K562 (cell line): ENCODE data around the gene TANK. TPM values are rescaled to one million over a fixed set of nuclear protein-coding genes. Genes with fewer than 3 reads are reported as not detected.
A peak's percentile ranks its signal among the peaks of the same experiment; 100 is the strongest.

Source experiments
- ATAC-seq: fragments of 200-7000 bp; cut with Tn5 transposase; 3 replicates; pipeline ENCODE4 v1.9.1; 2020; ENCODE audit warnings: moderate library complexity
- BruUV-seq: library from RNA; stranded (reverse); fragments of 400-500 nt; replicated peaks from 2 replicates; lab custom pipeline; 2021; lab: Mats Ljungman, UMichigan
- CTCF ChIA-PET: fragments of 300-600 bp; formaldehyde crosslinking; extraction: SDS; loops from one replicate; lab custom pipeline; 2021; ENCODE audit warnings: low intra/inter-chr PET ratio; lab: Yijun Ruan, JAX
- POLR2A ChIA-PET: fragments of 300-600, 350-650 bp; sonication (Branson Sonifier 250); formaldehyde crosslinking; extraction: SDS; loops from one replicate; lab custom pipeline; 2021; ENCODE audit warnings: antibody characterized with exemption, inconsistent platforms; lab: Yijun Ruan, JAX
- DNase-seq, 4 experiments: peaks; one replicate each; pipeline versions ENCODE4 v3.0.0 to v3.0.0-alpha.2; 2011 to 2018; ENCODE audit warnings: low spot score in 3 of 4, mixed read lengths in 3 of 4; ENCODE audit errors: extremely low read depth in 1 of 4
- FAIRE-seq: peaks from 2 replicates; lab custom pipeline; 2011; peaks lifted over from hg19 to GRCh38; lab: Jason Lieb, UNC
- H2AFZ ChIP-seq: 2 replicates; pipeline ENCODE4 v1.6.0; 2011; ENCODE audit warnings: low read depth, low read length, control low read depth, inconsistent platforms
- H3K27ac ChIP-seq: fragments of 200-600 bp; 3 replicates; pipeline ENCODE4 v1.8.0; 2011; ENCODE audit warnings: low read depth, mild to moderate bottlenecking, control low read depth, inconsistent platforms, low read length, moderate library complexity, mixed read lengths; ENCODE audit errors: extremely low read depth
- H3K27me3 ChIP-seq, 2 experiments: fragments of 300-600 bp in 1 of 2; 2 replicates in 1 of 2; 3 replicates in 1 of 2; pipeline versions ENCODE4 v1.6.0 to v1.8.0; 2011; ENCODE audit warnings: inconsistent platforms in 2 of 2, low read length in 2 of 2, mild to moderate bottlenecking in 1 of 2, mixed read lengths in 1 of 2, moderate library complexity in 1 of 2; ENCODE audit not compliant: control insufficient read depth in 2 of 2, insufficient read depth in 2 of 2
- H3K36me3 ChIP-seq: fragments of 300-600 bp; 3 replicates; pipeline ENCODE4 v1.8.0; 2011; ENCODE audit warnings: mild to moderate bottlenecking, low read length, inconsistent platforms; ENCODE audit not compliant: control insufficient read depth, insufficient read depth
- H3K4me1 ChIP-seq, 2 experiments: fragments of 200-600 bp in 1 of 2; replicated peaks in 1 of 2; 2 replicates in 1 of 2; 3 replicates in 1 of 2; pipeline versions ENCODE4 v1.5.1 to v1.8.0; 2011; ENCODE audit warnings: inconsistent platforms in 2 of 2, low read length in 2 of 2, mild to moderate bottlenecking in 1 of 2, mixed read lengths in 1 of 2, moderate library complexity in 1 of 2; ENCODE audit not compliant: control insufficient read depth in 2 of 2, insufficient read depth in 2 of 2
- H3K4me2 ChIP-seq: 2 replicates; pipeline ENCODE4 v1.6.1; 2011; ENCODE audit warnings: low read length, control low read depth, inconsistent platforms, mixed read lengths; ENCODE audit not compliant: insufficient read depth
- H3K4me3 ChIP-seq: fragments of 200-600 bp; sonication (generic), shearing (Covaris generic); 2 replicates; pipeline ENCODE4 v1.5.1; 2016; ENCODE audit warnings: control low read depth, inconsistent platforms
- H3K79me2 ChIP-seq: fragments of 200-600 bp; 3 replicates; pipeline ENCODE4 v1.8.0; 2011; ENCODE audit warnings: low read length, inconsistent platforms; ENCODE audit not compliant: control insufficient read depth, insufficient read depth
- H3K9ac ChIP-seq, 2 experiments: 2 replicates each; pipeline versions ENCODE4 v1.6.0 to v1.6.1; 2011; ENCODE audit warnings: low read depth in 2 of 2, low read length in 2 of 2, control low read depth in 1 of 2, inconsistent platforms in 1 of 2, mild to moderate bottlenecking in 1 of 2, mixed read lengths in 1 of 2; ENCODE audit not compliant: insufficient read depth in 1 of 2
- H3K9me1 ChIP-seq: one replicate; pipeline ENCODE4 v1.6.0; 2011; ENCODE audit warnings: inconsistent platforms, mild to moderate bottlenecking, low read length, moderate library complexity; ENCODE audit not compliant: control insufficient read depth, insufficient read depth
- H3K9me3 ChIP-seq: replicated peaks from 2 replicates; pipeline ENCODE4 v1.5.1; 2011; ENCODE audit warnings: low read depth, low read length, inconsistent platforms; ENCODE audit not compliant: control insufficient read depth, insufficient read depth
- H4K20me1 ChIP-seq: replicated peaks from 2 replicates; pipeline ENCODE4 v1.6.1; 2011; ENCODE audit warnings: low read length, inconsistent platforms, mixed read lengths; ENCODE audit not compliant: control insufficient read depth, insufficient read depth
- EGR1 ChIP-seq: fragments of 450-650 bp; conservative IDR thresholded peaks from 2 replicates; pipeline ENCODE4 v1.6.1; 2017; ENCODE audit warnings: mild to moderate bottlenecking
- GTF2F1 ChIP-seq: IDR thresholded peaks from 2 replicates; pipeline ENCODE4 v1.6.1; 2011; ENCODE audit warnings: low read depth, low read length, improper control_type of control experiment
- KDM5B ChIP-seq: fragments of 200-600 bp; sonication (generic); IDR thresholded peaks from 2 replicates; pipeline ENCODE4 v1.6.1; 2012; ENCODE audit warnings: low read depth, mild to moderate bottlenecking, moderate library complexity, low read length, control low read depth, inconsistent platforms; ENCODE audit not compliant: insufficient replicate concordance
- STAG1 ChIP-seq: sonication (generic); formaldehyde crosslinking; IDR thresholded peaks from 2 replicates; pipeline ENCODE4 v1.5.0; 2020; ENCODE audit warnings: missing genetic modification reagents, borderline replicate concordance
- ZNF224 ChIP-seq: sonication (generic); formaldehyde crosslinking; IDR thresholded peaks from 2 replicates; pipeline ENCODE4 v1.8.0; 2022; ENCODE audit warnings: mild to moderate bottlenecking, missing genetic modification reagents
- ZNF253 ChIP-seq: fragments of 250-450 bp; sonication (Bioruptor Pico); conservative IDR thresholded peaks from 2 replicates; pipeline ENCODE4 v1.6.1; 2021; ENCODE audit warnings: mild to moderate bottlenecking
- WGBS: fragments of 100-300 bp; shearing (Covaris generic); methylation state at CpG from one replicate; pipeline ENCODE4 v1.1.6; 2016; ENCODE audit warnings: low coverage, mixed read lengths; ENCODE audit not compliant: insufficient coverage; ENCODE audit errors: missing lambda C conversion rate; 5-methylcytosine and 5-hydroxymethylcytosine counted together
- in situ Hi-C: fragments of 300-500 bp; cut with MboI; formaldehyde crosslinking; loops from 4 replicates; pipeline ENCODE4 v1.15.0; 2018; ENCODE audit warnings: inconsistent platforms, mixed read lengths
- intact Hi-C: fragments of 100-400 bp; cut with micrococcal nuclease; formaldehyde crosslinking; loops from 2 replicates; pipeline ENCODE4 v1.14.2; 2022
- polyA plus RNA-seq, 8 experiments: library from polyadenylated mRNA; depleted of rRNA in 4 of 8; stranded (reverse) in 5 of 8; unstranded in 3 of 8; fragments of >200 nt; fragmentation: Nextera tagmentation in 2 of 8; fragmentation: Illumina TruSeq in 1 of 8; extraction: Ambion mirVana in 2 of 8; extraction: Trizol in 1 of 8; gene quantifications; 2 replicates each; pipeline versions ENCODE4 v1.2.1 to v1.2.3, GENCODE V29; 2011 to 2014; ENCODE audit warnings: inconsistent platforms in 1 of 8, missing spikeins in 1 of 8
- total RNA-seq, 7 experiments: library from RNA; depleted of rRNA in 6 of 7; stranded (reverse); fragments of >200 nt in 6 of 7; fragmentation: Illumina TruSeq in 2 of 7; extraction: Trizol in 2 of 7; gene quantifications; 2 replicates each; pipeline versions ENCODE4 v1.2.1 to v1.2.3, GENCODE V29; 2011 to 2021; ENCODE audit warnings: low replicate concordance in 1 of 7
- TF ChIP-seq, protein P1 (sequence below): fragments of 250-450 bp; sonication (Bioruptor Pico); IDR thresholded peaks from 2 replicates; pipeline ENCODE4 v1.4.0; 2020; ENCODE audit warnings: mild to moderate bottlenecking
- TF ChIP-seq, protein P2 (sequence below): sonication (generic); formaldehyde crosslinking; IDR thresholded peaks from 2 replicates; pipeline ENCODE4 v1.8.1; 2023; ENCODE audit warnings: missing genetic modification reagents, mild to moderate bottlenecking, borderline replicate concordance
- TF ChIP-seq, protein P3 (sequence below): IDR thresholded peaks from 3 replicates; pipeline ENCODE4 v1.6.1; 2011; ENCODE audit warnings: borderline replicate concordance, mild to moderate bottlenecking; ENCODE audit not compliant: insufficient read length, insufficient read depth
- TF ChIP-seq, protein P4 (sequence below): sonication (generic); formaldehyde crosslinking; IDR thresholded peaks from 2 replicates; pipeline ENCODE4 v1.8.1; 2022; ENCODE audit warnings: missing genetic modification reagents

Gene TANK
- total and polyA plus RNA-seq, 9 of the 15 experiments (the other 6 are each of a cell fraction or from before 2014, with no cell fraction given), result 43.0 to 91.5 (median 54.4) TPM

DNA sequence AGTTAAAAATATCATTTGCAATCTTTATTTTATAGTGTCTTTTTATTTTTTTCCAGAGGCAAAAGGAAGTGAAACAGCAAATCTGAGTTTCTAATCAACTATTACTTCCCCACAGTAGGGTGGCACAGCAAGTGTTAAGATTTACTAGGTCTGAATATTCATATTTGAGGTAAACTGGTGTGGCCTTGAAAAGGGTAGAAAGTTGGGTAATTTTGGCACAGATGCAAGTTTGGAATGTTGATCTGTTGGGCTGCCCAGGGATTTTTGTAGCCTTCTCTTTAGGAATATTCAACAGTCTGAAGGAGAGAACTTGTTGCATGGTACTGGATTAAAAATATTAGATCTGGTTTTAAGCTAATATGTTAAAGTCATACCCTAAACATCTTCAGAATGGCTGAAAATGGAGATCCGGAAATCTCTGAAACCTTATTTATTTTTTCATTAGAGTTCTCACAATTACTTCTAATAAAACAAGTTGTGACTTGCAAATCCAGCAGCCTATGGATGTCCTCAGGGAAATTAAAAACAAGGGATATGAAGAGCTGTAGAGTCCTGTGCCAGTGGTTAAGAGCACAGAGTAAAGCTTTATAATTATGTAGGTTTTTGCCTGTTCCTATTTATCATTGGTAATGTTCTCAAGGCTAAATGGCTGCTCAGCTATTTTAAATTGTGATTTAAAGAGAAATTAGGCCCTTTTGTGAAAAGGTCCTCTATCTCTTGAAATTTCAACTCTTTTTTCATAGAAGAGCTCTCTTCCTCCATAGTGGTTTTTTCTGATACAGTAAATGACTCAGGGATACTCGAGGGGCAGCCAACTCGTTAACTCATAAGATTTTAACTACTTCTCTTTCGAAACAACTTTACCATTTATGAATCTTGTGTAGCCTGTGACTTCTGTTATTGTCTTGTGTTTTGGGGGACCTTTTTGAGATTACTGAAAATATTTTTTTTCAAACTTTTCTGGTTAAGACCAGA lies 11.0 kb downstream of the TANK start:
- no peak for FAIRE-seq
- Histone ChIP-seq H2AFZ (no peak overlapping the region), H3K4me3 (no peak overlapping the region), H3K9ac (peak overlapping the region in 1 of 2 experiments; percentile 19; a peak in 1 of 4 replicates), H3K79me2 (peaks cover 74% of the 10 kb centered on the region), H3K9me1 (no peaks in the 10 kb centered on the region), H4K20me1 (no peaks in the 10 kb centered on the region), H3K36me3 (peaks cover 23% of the 10 kb centered on the region), H3K4me1 (peaks cover 0 to 37% of the 10 kb centered on the region in 2 experiments), H3K4me2 (no peak overlapping the region), H3K27me3 (no peaks in the 10 kb centered on the region), H3K9me3 (no peaks in the 10 kb centered on the region), H3K27ac (peak overlapping the region; percentile 90; the same call in 2 of the 3 replicates)
- WGBS, result 24% methylated on average over 4 of the region's 4 CpGs
- DNase-seq, result peak in 2 of 4 experiments; percentile 22 to 48
- BruUV-seq, result no TSS peak
- intact Hi-C loops, result no loop called here
- peak; percentile 20; the same call in 2 of the 3 replicates for ATAC-seq
- CTCF ChIA-PET, result no interaction called here
- in situ Hi-C loops, result no loop called here
- POLR2A ChIA-PET, result interaction anchor here (0.6 to 1.2 kb wide), 4 partner anchors 10 to 44 kb away, joined by 3 read pairs; partner anchors contain the start of gene TANK
- no peak for TF ChIP-seq ZNF224 (CRISPR knock-in tag)
- no peak for TF ChIP-seq ZNF253 (CRISPR knock-in tag)
- TF ChIP-seq, protein P1, sequence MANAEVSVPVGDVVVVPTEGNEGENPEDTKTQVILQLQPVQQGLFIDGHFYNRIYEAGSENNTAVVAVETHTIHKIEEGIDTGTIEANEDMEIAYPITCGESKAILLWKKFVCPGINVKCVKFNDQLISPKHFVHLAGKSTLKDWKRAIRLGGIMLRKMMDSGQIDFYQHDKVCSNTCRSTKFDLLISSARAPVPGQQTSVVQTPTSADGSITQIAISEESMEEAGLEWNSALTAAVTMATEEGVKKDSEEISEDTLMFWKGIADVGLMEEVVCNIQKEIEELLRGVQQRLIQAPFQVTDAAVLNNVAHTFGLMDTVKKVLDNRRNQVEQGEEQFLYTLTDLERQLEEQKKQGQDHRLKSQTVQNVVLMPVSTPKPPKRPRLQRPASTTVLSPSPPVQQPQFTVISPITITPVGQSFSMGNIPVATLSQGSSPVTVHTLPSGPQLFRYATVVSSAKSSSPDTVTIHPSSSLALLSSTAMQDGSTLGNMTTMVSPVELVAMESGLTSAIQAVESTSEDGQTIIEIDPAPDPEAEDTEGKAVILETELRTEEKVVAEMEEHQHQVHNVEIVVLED, result no peak
- TF ChIP-seq KDM5B, result no peak
- no peak for TF ChIP-seq GTF2F1
- TF ChIP-seq, protein P2, sequence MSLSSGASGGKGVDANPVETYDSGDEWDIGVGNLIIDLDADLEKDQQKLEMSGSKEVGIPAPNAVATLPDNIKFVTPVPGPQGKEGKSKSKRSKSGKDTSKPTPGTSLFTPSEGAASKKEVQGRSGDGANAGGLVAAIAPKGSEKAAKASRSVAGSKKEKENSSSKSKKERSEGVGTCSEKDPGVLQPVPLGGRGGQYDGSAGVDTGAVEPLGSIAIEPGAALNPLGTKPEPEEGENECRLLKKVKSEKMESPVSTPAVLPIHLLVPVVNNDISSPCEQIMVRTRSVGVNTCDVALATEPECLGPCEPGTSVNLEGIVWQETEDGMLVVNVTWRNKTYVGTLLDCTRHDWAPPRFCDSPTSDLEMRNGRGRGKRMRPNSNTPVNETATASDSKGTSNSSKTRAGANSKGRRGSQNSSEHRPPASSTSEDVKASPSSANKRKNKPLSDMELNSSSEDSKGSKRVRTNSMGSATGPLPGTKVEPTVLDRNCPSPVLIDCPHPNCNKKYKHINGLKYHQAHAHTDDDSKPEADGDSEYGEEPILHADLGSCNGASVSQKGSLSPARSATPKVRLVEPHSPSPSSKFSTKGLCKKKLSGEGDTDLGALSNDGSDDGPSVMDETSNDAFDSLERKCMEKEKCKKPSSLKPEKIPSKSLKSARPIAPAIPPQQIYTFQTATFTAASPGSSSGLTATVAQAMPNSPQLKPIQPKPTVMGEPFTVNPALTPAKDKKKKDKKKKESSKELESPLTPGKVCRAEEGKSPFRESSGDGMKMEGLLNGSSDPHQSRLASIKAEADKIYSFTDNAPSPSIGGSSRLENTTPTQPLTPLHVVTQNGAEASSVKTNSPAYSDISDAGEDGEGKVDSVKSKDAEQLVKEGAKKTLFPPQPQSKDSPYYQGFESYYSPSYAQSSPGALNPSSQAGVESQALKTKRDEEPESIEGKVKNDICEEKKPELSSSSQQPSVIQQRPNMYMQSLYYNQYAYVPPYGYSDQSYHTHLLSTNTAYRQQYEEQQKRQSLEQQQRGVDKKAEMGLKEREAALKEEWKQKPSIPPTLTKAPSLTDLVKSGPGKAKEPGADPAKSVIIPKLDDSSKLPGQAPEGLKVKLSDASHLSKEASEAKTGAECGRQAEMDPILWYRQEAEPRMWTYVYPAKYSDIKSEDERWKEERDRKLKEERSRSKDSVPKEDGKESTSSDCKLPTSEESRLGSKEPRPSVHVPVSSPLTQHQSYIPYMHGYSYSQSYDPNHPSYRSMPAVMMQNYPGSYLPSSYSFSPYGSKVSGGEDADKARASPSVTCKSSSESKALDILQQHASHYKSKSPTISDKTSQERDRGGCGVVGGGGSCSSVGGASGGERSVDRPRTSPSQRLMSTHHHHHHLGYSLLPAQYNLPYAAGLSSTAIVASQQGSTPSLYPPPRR (CRISPR knock-in tag), result no peak
- no peak for TF ChIP-seq STAG1
- TF ChIP-seq, protein P3, sequence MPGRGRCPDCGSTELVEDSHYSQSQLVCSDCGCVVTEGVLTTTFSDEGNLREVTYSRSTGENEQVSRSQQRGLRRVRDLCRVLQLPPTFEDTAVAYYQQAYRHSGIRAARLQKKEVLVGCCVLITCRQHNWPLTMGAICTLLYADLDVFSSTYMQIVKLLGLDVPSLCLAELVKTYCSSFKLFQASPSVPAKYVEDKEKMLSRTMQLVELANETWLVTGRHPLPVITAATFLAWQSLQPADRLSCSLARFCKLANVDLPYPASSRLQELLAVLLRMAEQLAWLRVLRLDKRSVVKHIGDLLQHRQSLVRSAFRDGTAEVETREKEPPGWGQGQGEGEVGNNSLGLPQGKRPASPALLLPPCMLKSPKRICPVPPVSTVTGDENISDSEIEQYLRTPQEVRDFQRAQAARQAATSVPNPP, result no peak
- TF ChIP-seq EGR1, result no peak
- TF ChIP-seq, protein P4, sequence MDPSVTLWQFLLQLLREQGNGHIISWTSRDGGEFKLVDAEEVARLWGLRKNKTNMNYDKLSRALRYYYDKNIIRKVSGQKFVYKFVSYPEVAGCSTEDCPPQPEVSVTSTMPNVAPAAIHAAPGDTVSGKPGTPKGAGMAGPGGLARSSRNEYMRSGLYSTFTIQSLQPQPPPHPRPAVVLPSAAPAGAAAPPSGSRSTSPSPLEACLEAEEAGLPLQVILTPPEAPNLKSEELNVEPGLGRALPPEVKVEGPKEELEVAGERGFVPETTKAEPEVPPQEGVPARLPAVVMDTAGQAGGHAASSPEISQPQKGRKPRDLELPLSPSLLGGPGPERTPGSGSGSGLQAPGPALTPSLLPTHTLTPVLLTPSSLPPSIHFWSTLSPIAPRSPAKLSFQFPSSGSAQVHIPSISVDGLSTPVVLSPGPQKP, result no peak
